Amniotic epithelial cell (primary cell): ENCODE results near the gene STPG1.
"Not testable (repeated sequence)": the region's sequence is repeated elsewhere in the genome, so short reads cannot be mapped to it uniquely, and the experiment has no call there.

Experiments used
- DNase-seq: peaks from one replicate; pipeline ENCODE4 v3.0.0-alpha.2; 2010; ENCODE audit warnings: low read depth

STPG1 gene, protein sequence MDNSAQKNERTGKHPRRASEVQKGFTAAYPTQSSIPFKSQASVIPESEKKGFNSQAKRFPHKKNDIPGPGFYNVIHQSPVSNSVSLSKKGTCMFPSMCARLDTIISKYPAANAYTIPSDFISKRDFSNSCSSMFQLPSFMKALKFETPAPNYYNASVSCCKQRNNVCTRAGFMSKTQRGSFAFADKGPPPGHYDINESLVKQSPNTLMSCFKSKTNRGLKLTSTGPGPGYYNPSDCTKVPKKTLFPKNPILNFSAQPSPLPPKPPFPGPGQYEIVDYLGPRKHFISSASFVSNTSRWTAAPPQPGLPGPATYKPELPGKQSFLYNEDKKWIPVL

DNA sequence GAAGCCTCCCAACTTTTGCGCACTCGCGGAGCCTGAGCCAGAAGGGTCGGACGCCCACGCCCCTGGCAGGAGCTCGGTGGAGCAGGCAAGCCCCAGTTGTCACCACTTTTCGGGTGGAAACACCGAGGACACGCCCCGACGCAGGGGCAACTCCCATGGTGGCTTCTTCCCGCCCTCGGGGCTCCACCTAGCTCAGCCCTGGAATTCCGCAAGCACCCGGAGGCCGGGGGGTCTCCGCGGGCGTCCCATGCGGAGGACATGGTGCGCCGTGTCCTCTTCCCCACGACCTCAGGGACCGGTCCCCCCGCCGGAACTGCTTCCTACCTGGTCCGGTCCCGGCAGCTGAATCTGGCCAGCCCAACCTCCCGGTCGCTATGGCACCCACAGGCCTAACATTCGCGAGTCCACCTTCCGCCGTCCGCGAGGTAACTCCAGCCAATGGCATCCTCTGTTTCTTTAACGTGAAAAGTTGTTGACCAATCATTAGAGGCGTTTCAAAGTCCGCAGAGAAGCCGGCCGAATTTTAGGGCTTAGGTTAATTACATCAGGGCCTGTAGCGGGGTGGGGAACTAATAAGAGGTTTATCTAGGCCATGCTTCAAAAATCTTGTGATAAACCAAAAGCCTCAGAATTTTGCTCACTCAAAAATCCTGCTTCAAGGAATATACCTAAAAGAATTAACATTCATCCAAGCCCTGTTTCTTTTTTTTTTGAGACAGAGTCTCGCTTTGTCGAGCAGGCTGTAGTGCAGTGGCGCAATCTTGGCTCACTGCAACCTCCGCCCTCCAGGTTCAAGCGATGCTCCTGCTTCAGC, at the start of gene STPG1:
Gene STPG1 (minus strand): TSS at position 433 of the 814 bp plus-strand sequence. CDS start 12,394 bp downstream, outside the sequence.
- peak; percentile 77 for DNase-seq

- peak; percentile 6 for DNase-seq
Observed at GRCh38 chr1:24462128-24462527, 48.5 kb upstream of the STPG1 start.

DNA sequence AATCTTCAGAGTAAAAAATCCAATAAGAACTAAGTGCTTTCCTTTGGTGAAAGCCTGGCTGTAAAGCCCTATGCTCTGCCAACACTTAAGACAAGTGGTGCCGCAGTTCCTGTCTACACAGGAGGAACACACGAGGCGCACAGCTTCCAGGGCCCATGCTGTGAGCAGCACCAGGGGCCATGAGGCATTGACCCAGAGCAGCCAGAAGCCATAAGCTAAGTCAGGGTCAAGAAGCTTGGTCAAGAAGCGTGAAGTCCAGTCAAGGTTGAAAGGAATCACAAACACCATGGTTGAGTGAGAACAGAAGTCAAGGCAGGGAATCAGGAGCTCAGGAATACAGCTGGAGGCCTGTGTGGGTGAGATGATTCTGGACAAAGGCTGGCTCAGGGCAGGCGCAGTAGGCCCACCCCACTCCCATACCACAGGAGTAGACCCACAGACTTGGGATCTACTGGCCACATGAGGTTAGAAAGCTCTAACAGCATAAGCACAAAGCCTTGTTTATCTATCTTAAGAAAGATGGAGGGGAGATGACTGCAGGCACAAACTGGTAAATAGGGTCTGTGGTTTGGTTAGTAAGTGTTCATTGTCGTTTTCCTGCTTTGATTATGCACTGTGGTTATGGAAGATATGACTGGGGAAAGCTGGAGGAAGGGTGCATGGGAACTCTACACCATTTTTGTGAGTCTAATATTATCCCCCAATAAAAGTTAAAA, 46.1 kb upstream of the STPG1 start:
- no peak for DNase-seq

DNA sequence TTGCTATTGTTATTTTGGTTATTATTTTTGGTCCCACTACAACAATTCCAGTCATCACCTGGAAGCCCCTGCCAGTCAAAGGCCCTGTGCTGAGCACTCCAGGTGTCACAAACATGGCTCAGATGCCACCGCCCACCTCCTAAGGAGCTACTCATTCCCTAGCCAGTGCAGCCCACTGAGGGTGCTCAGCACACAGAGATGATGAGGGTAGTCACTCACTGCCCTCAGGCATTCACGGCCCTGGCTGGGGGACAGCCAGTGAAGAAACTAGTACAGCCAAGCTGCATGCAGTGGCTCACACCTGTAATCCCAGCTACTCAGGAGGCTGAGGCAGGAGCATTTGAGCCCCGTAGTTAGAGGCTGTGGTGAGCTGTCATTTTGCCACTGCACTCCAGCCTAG, 44.3 kb upstream of the STPG1 start:
- DNase-seq: no peak

- no peak for DNase-seq
Observed at GRCh38 chr1:24455272-24455671, 41.7 kb upstream of the STPG1 start.

- DNase-seq: peak; percentile 64
Observed at GRCh38 chr1:24454673-24455072, 41.1 kb upstream of the STPG1 start.

- DNase-seq: peak; percentile 11
Observed at GRCh38 chr1:24452922-24453485, 39.4 kb upstream of the STPG1 start.

GRCh38 chr1:24451746-24452145, 38.2 kb upstream of the STPG1 start:
- no peak for DNase-seq

- no peak for DNase-seq
Observed at GRCh38 chr1:24450857-24451397, 37.3 kb upstream of the STPG1 start.

DNA sequence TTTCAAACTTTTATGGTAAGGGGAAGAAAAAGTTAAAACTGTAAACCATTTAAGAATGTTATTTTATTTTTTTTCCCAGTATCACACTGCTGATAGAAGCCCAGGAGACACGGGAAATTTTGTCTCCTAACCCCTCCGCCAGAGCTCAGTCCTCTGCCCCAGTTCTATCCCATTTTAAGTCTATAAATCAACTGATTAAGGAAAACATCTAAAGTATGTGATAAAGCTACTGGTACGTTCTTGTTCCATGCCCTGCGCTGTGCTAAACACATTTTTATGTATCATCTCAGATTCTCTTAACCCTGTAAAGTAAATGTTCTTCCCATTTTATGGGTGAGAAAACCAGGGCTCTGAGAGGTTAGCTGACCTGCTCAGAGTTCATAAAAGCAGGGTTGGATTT, 36.7 kb upstream of the STPG1 start:
- DNase-seq: peak; percentile 39

DNA sequence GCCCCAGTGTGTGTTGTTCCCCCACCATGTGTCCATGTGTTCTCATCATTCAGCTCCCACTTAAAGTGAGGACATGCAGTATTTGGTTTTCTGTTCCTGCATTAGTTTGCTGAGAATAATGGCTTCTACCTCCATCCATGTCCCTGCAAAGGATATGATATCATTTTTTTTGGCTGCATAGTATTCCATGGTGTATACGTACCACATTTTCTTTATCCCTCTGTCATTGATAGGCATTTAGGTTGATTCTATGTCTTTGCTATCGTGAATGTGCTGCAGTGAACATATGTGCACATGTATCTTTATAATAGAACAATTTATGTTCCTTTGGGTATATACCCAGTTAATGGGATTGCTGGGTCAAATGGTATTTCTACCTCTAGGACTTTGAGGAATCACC, 32.9 kb upstream of the STPG1 start:
- not testable (repeated sequence) for DNase-seq

GRCh38 chr1:24443241-24443656, 29.7 kb upstream of the STPG1 start:
- DNase-seq: peak; percentile 29

- peak; percentile 7 for DNase-seq
Observed at GRCh38 chr1:24442764-24443163, 29.2 kb upstream of the STPG1 start.

DNA sequence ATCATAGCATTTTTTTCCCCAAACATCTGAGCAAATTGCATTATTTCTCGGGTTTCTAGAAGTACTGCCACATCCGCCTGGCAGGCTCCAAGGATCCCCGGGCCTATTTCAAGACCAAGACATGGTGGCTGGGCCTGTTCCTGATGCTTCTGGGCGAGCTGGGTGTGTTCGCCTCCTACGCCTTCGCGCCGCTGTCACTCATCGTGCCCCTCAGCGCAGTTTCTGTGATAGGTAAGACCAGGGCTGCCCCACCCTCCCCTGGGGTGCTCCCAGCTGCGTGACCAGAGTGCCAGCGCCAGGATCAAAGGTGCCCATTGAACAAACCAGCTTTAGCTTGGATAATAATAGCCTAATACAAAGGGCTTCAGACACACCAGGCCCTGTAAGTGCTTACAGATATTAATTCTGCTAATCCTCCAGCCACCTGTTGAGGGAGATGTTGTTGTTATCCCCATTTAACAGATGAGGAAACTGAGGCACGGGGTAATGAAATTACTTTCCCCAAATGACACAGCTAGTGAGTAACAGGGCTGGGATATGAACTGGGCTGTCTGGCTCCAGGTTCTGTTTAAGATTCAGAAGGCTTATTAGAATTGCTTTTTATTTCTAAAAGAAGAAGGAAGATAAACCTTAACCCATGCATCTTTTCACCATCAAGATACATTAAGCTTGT, 28.6 kb upstream of the STPG1 start:
- no peak for DNase-seq

- DNase-seq: no peak
Observed at GRCh38 chr1:24441480-24441879, 27.9 kb upstream of the STPG1 start.

DNA sequence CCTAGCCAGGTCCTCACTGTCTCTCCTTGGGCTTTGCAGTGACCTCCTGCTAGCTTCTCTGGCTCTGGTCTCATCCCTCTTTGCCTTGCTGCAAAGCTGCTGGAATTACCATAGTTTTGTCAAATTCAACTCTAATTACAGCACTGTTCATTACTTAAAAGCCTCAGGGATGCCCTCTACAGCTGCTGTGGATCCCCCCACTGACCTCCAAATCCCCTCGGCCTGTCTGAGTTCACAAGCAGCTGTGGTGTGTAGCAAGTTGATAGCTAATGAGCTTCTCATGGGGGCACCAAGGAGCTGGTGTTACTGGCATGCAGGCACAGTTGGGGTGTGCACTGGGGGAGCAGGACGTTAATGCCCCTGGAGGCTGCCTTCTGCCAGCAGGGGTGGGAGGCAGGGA, 26.9 kb upstream of the STPG1 start:
- no peak for DNase-seq

- DNase-seq: no peak
Observed at GRCh38 chr1:24438423-24438901, 24.9 kb upstream of the STPG1 start.

DNA sequence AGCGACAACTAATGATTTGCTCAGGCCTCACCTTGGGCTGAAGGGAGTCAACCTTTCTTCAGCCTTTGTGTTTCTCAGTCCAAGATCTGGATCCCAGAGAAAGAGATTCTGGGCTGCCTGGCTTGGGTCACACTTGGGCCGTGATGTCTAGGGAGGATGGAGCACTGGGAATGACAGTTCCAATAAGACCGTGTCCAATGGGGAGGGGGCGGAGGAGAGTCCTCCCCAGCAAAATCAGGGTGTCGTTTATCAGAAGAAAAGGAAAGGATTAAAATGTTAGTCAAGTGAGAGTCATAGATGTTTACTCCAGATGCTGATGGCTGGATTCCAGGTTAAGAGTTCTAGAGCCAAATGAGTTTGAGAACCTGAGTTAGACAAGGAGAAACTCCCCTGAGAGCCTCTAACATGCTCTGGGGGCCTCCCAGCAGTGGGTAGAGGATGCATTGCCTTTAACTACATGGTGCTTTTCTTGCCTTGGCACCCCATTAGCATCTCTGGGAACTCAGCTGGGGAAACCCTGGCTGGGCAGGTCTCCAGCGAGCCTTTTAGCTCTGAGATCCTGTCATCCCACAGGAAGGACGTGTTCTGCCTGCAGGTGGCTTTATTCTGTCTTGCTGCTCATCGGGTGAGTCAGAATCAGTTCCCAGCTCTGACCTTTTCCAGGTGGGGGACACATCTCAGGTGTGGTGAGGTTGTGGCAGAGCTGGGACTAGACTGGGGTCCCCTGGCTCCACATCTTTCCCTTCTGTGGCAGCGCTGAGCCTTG, 24.2 kb upstream of the STPG1 start:
- no peak for DNase-seq

DNA sequence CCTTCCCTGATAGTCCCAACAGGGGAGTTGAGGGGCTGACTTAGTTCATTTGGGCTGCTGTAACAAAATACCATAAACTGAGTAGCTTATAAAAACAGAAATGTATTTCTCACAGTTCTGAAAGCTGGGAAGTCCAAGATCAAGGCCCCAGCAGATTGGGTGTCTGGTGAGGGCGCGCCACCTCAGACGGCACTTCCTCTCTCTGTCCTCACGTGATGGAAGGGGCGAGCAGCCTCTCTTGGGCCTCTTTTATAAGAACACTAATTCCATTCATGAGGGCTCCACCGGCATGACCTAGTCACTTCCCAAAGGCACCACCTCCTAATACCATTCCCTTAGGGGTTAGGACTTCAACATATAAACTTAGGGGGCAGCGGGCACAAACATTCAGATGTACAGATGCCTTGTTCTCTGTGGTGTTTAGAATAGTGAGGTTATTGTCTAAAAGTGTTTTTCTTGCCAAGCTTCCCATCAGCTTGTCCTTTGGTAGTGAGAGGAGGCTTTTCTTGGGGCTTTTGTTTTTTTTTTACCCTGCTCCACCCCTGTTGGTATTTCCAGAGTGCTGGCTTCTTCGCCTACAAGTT, 22.3 kb upstream of the STPG1 start:
- no peak for DNase-seq

DNA sequence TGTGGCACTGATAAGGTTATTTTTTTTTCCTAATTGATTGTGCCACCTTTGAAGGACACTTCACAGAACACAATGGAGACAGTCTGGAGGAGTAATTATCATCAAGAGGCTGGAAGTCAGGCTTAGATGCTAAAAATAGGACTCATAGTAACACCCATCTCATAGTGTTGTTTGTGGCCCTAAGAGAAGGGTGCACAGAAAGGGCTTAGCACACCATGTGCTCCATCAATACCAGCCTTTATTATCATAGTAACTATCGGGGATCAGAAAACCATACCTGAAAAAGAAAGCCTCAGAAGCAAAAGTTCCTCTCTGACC, 13.9 kb upstream of the STPG1 start:
- no peak for DNase-seq
